Midbrain (tissue), 1 donor: Measurements from ENCODE around the gene LST1.
"Not testable (repeated sequence)": the region's sequence is repeated elsewhere in the genome, so short reads cannot be mapped to it uniquely, and the experiment has no call there.

Source experiments
- DNase-seq: peaks from one replicate; lab custom pipeline; 2025; lab: John Stamatoyannopoulos, UW

LST1 gene

DNA sequence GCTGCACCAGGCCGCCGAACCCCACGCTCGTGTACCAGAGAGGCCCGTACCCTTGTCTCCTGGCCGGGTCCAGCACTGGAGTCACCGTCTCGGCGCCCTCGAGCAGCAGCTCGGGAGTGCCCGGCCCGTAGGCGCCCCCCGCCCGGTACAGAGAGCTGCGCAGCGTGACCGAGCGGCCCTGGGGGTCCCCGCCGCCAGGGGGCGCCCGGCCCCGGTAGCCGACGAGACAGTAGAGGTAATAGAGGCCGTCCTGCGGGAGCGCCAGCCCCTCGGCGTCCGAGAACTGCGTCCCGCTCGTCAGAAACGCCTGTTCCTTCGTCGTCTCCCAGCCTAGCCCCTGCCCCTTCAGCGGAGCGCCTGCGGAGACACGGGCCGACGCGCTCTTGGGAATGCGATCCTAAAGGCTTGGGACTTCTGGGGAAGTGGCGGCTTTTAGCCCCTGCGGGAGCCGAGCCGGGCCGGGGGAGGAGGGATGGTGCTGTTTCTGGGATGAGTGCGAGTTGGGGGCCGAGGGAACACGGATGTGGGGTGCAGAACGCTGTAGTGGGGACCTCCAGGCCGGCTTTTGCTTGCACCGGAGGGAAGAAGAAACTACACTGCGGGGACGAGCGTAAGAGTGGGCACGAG lies 5.2 kb upstream of the LST1 start:
- peak; percentile 84 for DNase-seq

DNA sequence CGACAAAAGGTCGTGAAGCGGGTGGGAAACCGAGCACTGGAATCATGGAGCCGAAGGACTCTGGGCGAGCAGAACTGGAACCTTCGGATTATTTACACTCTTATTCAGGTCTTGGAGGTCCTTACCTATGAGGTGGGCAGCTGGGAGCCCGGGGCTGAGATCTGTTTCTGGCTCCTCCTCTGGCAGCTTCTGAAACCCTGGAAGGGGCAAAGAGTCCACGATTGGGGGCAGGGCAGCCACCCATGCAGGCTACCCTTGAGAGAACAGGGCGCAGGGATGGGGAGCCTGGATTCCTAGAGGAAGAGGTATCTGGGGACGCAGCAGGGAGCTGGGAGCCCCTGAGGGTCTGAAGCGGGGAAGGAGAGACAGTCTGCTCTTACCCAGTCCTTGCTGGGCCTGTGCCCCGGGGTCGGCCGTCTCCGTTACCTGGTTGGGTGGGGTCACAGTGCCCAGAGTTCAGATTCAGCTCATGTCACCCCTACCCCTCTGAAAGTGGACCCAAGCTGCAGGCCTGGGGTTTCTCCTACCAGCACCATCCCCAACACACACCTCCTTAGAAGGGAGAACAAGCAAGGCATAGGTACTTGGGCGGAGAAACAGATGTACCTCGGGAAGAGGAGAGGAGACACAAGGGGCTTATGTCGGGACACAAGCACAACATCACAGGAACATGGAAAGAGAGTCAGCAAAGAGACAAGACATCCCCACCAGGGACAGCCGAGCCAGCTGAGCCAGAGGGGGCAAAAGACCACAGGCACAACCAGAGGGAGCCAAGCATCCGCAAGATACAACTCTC lies 4.4 kb upstream of the LST1 start:
- peak; percentile 17 for DNase-seq

DNA sequence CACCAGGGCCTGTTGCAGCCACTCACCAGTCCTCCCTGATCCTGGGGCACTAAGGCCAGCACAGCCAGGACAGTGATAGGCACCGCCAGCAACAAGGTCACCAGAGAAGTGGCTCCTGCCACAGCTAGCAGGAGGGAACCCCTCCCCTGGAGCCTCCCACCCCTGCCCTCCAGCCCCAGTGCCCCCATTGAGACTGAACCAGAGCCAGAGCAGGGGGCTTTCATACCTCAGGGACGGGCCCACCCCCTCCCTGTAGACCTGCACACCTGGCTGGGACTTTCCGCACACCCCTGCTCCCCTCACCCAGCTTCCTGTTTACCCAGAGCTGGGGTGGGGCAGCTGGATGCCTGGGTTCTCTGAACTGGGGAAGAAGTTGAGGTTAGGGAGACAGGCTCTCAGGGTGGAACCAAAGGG lies 3.8 kb upstream of the LST1 start, which contains the start of gene LTB:
TSS of gene LTB (minus strand) at position 195 of the 414 bp plus-strand sequence. CDS start at position 188, 7 bp downstream.
- no peak for DNase-seq

DNA sequence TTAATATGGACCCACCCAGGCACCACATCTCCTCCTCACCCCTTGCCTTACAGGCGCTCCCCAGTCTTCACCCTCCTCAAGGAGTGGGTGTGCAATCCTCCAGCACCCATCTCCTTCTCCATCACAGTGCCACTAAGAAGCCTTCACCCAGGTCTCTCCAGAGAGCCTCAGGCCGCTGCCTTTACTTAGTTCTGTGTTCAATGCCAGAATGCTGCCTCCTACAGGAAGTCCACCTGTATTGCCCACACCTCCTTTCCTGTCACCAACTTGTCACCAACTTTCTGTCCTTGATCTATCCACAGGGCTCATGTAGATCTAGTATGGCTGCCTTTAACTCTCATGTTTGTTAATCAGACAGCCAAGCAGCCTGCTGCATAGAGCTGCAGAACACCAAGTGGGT lies 586 bp upstream of the LST1 start:
- no peak for DNase-seq

DNA sequence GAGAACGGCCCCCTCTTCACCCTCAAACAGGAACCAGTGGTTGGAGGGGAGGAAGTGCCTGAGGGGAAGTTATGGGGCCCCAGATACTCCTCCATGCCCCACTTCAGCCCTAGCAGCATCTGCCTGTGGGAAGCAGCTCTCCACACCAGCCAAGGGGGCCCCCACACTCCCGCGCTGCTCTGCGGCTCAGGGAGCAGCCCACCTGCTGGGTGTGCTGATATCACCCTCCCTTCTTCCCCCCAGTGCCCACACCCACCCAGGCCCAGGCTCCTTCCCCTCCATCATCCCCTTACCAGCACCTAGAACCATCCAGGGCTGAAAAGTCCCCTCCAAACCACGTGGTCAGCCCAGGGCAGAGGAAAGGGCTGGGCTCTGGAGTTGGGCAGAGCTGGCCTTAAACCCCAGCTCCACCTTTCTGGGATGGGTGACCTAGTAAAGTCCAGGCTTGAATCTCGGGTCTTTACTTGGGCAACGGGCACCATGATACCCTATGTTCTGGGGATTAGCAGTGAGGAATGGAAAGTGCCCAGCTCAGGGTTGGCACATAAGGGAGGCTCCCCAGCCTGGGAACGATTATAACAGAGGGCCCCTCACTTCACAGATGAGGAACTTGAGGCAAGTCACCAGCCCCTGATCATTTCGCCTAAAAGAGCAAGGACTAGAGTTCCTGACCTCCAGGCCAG lies 663 bp downstream of the LST1 start:
- DNase-seq = peak; percentile 16

DNA sequence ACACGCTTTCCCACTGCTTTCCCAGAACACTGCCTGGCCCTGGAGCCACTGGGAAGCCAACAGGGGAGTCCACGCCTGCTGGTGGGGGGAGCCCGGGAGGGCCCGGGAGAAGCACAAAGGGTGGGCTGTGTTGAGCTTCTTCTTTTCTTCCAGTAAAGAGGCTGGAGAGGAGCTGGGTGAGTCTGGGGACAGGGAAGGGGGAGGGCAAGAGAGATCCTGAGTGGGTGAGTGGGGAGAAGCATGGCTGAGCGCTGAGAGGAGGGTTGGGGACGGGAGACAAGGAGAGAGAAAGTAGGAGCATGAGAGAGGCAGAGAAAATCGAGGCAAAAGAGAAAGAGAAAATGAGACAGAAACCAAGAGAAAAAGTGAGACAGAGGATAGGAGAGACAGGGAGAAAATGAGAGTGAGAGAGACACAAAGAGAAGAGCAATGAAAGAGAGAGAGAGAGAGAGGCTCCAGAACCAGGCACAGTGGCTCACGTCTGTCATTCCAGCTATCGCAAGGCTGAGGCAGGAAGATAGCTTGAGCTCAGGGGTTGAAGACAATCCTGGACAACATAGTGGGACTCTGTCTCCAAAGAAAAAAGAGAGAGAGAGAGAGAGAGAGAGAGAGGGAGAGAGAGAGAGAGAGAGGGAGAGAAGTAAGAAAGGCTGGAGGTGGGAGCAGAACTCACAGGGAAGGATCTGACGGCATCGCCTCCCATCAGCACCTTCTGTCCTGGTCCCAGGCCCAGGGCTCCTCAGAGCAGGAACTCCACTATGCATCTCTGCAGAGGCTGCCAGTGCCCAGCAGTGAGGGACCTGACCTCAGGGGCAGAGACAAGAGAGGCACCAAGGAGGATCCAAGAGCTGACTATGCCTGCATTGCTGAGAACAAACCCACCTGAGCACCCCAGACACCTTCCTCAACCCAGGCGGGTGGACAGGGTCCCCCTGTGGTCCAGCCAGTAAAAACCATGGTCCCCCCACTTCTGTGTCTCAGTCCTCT lies 2.0 kb downstream of the LST1 start:
- DNase-seq = no peak

DNA sequence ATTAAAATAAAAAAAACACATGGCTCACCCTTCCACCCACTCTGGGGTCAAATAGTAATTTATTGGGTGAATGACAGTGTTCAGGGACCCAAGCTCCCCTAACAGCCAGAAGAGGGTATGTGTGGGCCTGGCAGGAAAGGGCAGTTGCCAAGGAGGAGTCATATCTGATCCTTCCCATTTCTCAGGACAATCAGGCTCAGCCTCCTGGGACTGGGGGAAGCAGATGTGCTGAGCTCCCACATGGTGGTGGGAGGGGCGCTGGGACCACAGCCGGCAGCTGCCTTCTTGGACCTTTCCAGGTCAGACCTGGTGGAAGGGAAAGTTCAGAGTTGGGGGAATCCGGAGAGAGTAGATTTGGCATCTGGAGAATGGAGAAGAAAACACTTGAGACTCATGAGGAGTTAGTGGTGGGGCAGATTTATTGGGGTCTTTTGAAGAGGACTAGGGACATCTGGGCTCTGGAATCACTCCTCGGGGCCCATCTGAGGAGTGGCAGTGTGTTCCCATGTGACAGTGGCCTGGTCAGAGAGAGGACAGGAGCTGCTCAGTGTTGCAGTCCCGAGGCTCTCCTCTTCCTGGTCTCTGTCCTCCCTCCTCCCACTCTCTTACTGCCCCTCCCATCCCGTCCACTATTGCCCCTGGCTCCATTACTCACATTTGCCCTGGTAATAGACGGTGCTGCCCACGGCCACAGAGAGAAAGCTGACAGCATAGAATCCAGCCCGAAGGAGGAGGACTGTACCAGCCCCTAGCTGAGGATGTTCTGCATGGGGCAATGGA lies 3.0 kb downstream of the LST1 start:
- DNase-seq = no peak

DNA sequence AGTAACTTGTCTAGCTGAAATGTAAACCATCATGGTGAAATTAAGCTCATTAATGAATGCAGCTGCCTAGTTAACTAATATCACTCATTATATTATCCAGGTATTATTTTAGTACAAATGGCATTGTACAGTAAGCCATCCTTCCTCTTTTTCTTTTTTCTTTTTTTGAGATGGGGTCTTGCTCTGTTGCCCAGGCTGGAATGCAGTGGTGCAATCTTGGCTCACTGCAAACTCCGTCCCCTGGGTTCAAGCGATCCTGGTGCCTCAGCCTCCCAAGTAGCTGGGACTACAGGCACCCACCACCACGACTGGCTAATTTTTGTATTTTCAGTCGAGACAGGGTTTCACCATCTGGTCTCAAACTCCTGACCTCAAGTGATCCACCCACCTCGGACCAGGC lies 4.6 kb downstream of the LST1 start:
- not testable (repeated sequence) for DNase-seq

DNA sequence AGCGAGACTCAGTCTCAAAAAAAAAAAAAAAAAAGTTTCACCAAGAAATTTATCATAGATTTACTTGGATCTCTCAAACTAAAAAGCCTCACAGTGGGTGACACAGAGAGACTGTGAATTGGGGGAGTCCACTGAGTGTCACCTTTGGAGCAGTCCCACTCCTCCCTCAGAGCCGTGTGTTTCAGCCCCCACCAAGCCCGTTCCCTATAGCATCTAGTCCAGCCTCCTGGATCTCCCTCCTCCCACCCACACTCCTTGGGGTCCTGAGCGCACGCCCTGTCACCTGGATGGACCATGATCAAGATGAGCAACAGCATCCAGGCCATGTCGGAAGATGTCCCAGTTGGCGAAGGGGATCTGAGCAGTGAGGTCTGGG lies 6.3 kb downstream of the LST1 start:
- no peak for DNase-seq

DNA sequence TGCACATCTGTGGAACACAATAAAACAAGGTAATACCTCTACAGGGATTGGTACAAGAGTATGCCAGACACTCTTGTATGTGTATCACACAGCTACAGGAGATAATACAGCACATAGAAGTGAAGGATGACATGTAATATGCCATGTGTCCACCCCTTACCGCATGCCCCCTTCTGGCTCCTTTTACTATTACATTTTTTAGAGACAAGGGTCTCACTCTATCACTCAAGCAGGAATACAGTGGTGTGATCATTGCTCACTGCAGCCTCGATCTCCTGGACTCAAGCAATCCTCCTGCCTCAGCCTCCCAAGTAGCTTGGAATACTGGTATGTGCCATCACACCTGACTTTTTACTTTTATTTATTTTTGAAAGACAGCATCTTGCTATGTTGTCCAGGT lies 10.9 kb downstream of the LST1 start:
- no peak for DNase-seq

DNA sequence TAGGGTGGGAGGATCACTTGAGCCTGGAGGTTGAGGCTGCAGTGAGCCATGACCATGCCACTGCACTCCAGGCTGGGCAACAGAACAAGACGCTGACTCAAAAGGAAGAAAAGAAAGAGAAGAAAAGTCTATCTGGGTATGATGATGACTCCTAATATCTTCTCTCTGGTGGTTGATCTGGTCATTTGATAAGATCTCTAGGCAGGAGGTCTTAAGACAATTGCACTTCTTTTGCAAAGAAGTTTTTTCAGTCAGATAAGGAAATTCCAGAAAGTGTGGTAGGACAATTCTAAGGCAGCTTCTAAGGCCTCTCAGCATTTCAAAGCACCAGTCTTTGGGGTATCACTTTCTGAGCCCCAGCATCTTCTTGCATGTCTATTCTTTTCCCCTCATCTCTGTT lies 21.2 kb downstream of the LST1 start:
- no peak for DNase-seq

DNA sequence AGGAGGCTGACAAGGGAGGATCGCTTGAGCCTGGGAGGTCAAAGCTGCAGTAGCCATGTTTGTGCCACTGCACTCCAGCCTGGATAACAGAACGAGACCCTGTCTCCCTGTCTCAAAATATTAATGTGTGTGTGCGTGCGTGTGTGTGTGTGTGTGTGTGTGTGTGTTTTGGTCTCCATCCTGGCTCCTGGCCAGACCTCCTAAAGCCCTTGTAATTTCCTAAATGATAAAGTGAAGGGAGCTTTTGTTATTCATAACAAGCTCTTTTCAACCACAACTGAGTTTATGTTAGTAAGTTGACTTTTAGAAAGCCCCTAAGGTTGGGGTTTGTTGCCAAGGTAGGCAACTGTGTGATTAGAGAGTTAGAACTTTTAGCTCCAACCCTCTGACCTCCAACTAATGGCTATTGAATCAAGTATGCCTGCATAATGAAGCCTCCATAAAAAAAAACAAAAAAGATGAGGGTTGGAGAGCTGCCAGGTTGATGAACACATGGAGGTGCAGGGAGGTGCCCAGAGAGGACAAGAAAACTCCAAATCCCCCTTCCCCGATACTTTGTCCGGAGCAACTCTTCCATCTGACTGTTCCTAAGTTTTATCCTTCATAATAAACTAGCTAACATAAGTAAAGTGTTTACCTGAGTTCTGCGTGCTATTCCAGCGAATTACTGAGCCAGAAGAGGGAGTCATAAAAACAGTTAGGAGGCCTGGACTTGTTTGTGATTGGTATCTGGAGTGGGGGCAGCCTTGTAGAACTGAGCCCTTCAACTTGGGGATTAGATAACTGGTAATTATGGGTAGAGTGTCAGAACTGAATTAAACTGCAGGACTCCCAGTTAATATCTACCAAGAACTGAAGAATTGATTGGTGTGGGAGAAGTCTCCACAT lies 23.7 kb downstream of the LST1 start:
- DNase-seq = no peak

DNA sequence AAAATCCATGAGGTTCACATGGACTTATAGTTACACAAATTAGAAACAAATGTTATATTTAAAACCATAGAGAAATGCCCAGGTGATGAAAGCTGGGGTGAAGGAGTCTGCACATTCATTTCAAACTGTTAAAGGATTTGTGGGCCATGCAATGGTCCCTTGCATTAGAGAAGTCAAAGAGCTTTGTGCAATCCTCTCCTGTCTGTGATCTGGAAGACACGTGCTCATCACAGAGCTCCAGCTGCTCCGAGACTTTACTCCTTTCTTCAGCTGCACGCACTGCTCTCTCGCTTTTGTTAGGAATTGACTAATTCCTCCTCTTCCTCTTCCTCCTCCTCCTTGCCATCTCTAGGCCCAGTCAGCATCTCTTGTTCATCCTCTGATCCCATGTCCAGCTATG lies 24.9 kb downstream of the LST1 start:
- no peak for DNase-seq

DNA sequence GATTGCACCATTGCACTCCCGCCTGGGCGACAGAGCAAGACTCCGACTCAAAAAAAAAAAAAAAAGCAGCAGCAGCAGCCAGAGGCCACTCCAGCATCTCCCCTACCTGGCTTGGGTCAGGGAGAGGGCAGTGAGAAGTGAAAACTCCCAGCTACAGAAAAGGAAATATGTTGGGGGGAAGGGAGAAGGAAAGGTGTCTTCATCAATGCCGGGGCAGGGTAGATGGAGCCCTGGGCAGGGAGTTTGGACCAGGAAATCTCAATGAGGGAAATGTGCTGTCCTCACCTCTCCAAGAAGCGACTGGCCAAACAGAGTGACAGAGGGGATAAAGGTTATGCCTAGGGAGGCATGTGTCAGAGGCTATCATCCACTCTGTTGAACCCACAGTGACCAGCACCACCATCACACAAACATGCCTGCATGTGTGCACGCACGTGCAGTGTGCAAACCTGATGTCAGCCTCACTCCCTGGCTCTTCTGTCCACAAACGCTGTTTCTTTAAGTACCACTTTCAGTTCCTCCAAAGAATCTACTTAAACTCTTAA lies 28.1 kb downstream of the LST1 start:
- peak; percentile 13 for DNase-seq

DNA sequence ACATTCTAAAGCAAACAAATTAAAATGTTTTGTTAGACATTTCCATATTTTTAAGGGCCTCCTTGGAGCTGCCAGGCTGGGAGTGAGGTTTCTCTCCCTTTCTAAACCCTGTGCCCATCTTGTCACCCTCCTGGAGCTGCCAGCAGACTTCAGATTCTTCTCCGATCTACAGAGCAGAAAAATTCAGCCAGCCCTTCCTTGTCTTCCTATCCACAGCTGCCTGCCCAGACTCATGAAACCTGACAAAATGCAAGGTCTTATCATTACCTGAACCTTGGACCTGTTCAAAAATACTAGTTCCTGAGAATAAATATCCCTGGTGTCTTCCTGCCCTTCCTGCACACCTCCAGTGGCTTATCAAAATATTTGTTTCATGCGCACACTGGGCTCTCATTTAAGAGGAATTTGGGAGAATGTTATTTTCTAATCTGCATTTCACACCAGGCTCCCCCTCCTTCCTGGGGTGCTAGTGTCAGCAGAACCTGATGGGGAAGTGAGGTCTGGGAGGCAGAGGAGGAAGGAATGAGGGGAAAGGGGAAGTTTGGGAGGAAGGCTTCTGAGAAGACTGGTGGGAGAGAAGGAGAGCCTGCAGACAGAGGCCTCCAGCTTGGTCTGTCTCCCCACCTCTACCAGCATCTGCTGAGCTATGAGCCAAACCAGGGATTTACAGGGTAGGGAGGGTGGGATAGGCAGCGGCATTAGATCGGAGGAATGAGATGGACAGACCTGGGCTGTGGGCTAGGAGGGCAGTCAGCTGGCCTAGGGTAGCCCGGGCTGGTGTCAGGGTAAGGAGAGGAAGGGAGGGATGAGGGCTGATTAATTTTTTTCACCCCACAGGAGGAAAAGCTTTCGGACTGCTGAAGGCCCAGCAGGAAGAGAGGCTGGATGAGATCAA lies 28.9 kb downstream of the LST1 start, which contains the start of gene AIF1:
TSS of gene AIF1 (plus strand) at position 551 of the 895 bp plus-strand sequence. CDS start at position 647, 96 bp downstream.
- peak; percentile 16 for DNase-seq

DNA sequence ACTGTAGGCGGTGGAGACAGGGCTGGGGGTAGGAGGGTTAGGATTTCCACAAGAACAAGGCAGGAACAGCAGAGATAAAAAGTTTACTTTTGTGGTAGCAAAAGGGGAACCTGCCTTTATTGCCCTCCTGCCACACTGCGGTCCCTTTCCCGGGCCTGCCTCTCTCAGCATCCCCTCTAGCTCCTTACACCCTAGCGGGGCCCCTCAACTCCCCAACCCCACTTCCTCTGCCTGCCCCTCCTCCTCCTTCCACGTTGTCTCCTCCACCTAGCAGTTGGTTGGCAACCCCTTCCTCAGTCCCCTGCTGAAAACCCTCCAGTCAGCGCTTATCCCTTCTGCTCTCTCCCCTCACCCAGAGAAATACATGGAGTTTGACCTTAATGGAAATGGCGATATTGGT lies 29.7 kb downstream of the LST1 start:
- DNase-seq = no peak

DNA sequence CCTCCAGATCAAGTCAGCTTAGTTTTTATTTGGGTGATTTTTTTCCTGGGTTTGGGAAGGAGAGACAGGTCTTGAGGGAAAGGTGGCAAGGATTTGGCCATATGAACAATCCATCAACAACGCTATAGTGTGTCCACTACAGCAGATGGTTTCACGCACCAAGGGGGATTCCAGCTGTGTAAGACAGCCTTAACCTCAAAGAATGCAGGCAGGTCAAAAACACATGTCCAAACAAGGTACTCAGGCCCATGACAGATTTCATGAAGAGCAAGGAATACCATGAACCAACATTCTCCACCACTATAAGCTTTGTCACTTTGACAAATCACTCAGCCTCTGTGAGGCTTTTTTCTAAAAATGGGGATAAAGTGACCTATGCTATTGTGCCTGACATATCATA lies 30.9 kb downstream of the LST1 start:
- DNase-seq = no peak

DNA sequence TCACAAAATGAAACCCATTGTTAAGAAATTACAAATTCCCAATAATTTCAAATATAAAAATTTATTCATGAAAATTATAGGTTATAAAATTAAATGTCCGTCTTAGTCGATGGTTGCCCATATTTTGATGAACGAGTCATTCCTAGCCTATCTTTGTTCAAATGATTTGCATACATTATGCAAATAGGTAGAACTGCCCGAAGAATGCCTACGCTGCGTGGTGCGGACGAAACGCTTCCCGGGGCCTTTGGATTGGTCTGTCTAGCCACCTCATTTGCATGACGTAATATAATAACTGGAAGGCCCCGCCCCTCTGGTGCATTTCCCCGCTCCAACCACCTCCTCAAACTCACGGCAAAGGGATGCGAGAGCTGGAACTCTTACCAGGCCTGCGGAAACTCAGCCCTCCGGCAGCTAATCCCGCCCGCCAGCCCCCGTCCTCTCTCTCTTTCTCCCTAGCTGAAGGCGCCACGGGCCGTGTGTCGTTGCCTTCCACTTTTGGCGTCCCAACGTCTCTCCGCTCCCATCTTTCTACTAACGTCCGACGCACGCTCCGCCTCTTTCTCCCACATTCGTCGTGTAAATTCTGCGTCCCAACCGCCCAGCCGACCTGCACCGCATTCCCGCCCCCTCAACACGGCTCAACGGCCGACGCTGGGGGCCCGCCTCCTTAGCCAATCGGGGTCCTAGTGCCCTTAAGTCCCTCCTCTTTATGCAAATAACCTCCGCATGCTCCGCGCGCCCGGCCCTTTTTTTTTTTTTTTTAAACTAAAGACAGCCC lies 33.9 kb downstream of the LST1 start:
- DNase-seq = peak; percentile 98
